Parathyroid adenoma (tissue), 2 donors: Measurements from ENCODE around the gene SLC5A1.

Experiments used
- H2AFZ ChIP-seq: fragments of 300-600 bp; sonication (generic); one replicate; pipeline ENCODE4 v1.7.0; 2017; ENCODE audit warnings: antibody characterized with exemption, mild to moderate bottlenecking
- H3K27ac ChIP-seq: fragments of 300-600 bp; sonication (generic); one replicate; pipeline ENCODE4 v1.7.0; 2017
- H3K27me3 ChIP-seq: fragments of 300-600 bp; sonication (generic); one replicate; pipeline ENCODE4 v1.7.0; 2017; ENCODE audit warnings: low read length; ENCODE audit not compliant: control insufficient read depth, insufficient read depth
- H3K36me3 ChIP-seq: fragments of 300-600 bp; sonication (generic); one replicate; pipeline ENCODE4 v1.7.0; 2017; ENCODE audit warnings: low read length; ENCODE audit not compliant: control insufficient read depth, insufficient read depth
- H3K4me1 ChIP-seq: fragments of 300-600 bp; sonication (generic); one replicate; pipeline ENCODE4 v1.7.0; 2017; ENCODE audit warnings: control low read depth
- H3K4me2 ChIP-seq: fragments of 300-600 bp; sonication (generic); one replicate; pipeline ENCODE4 v1.7.0; 2017; ENCODE audit warnings: low read length
- H3K4me3 ChIP-seq: fragments of 300-600 bp; sonication (generic); one replicate; pipeline ENCODE4 v1.7.0; 2017; ENCODE audit warnings: low read depth, low read length
- H3K79me2 ChIP-seq: fragments of 300-600 bp; sonication (generic); one replicate; pipeline ENCODE4 v1.7.0; 2017; ENCODE audit warnings: control low read depth
- H3K9ac ChIP-seq: fragments of 300-600 bp; sonication (generic); one replicate; pipeline ENCODE4 v1.7.0; 2017; ENCODE audit warnings: mild to moderate bottlenecking
- H3K9me3 ChIP-seq: fragments of 300-600 bp; sonication (generic); one replicate; pipeline ENCODE4 v1.7.0; 2017; ENCODE audit warnings: low read length; ENCODE audit not compliant: control insufficient read depth
- TF ChIP-seq, protein P1 (sequence below): fragments of 300-600 bp; sonication (generic); IDR thresholded peaks from one replicate; pipeline ENCODE4 v1.7.0; 2017; ENCODE audit warnings: antibody characterized with exemption, mild to moderate bottlenecking
- donor health status: primary hyperparathyroidism.

The SLC5A1 gene

DNA sequence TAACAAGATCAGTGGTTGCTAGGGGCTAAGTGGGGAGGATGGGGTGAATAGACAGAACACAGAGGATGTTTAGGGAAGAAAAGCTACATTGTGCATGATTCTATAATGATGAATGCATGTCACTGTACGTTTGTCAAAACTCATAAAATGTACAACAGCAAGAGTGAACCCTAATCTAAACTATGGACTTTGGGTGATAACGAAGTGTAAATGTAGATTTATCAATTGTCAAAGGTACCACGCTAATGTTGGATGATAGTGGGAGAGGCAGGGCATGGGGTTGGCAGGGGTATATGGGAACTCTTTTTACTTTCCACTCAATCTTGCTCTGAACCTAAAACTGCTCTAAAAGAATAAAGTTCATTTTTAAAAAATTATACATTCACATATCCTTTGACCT lies 21.3 kb upstream of the SLC5A1 start:
- no peaks in the 10 kb centered on the region for H3K4me1 ChIP-seq
- no peaks in the 10 kb centered on the region for H3K36me3 ChIP-seq
- no peaks in the 10 kb centered on the region for H3K9me3 ChIP-seq
- H3K9ac ChIP-seq: no peak overlapping the region
- H3K27ac ChIP-seq: no peak overlapping the region
- TF ChIP-seq, protein P1, sequence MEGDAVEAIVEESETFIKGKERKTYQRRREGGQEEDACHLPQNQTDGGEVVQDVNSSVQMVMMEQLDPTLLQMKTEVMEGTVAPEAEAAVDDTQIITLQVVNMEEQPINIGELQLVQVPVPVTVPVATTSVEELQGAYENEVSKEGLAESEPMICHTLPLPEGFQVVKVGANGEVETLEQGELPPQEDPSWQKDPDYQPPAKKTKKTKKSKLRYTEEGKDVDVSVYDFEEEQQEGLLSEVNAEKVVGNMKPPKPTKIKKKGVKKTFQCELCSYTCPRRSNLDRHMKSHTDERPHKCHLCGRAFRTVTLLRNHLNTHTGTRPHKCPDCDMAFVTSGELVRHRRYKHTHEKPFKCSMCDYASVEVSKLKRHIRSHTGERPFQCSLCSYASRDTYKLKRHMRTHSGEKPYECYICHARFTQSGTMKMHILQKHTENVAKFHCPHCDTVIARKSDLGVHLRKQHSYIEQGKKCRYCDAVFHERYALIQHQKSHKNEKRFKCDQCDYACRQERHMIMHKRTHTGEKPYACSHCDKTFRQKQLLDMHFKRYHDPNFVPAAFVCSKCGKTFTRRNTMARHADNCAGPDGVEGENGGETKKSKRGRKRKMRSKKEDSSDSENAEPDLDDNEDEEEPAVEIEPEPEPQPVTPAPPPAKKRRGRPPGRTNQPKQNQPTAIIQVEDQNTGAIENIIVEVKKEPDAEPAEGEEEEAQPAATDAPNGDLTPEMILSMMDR: no peak
- no peak overlapping the region for H3K4me2 ChIP-seq
- H3K27me3 ChIP-seq: no peaks in the 10 kb centered on the region
- H2AFZ ChIP-seq: no peak overlapping the region
- no peaks in the 10 kb centered on the region for H3K79me2 ChIP-seq
- no peak overlapping the region for H3K4me3 ChIP-seq

DNA sequence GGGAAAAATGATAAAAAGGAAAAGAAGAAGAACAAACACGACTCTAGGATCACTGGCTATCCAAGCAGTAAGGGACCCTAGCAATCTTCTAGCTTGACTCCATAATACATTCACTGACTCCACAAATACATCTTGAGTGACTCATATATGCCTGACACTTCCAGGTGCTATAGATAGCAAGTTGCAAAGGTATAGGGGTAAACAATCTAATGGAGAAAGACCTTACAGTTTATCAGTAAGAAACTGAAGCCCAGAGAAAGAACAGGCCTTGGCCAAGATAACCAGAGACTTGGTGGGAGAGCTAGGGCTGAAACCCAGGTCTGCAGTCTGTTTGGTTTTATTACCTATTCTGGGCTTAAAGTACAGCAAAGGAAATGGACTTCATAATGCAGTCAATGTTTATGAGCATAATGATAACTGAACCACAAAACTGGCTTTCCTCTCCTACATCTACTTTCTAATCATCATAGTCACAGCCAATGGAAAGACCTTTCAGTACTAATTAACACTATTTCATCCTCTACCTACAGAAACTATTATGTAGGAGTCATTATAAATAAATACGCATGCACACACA lies 19.7 kb upstream of the SLC5A1 start:
- H3K36me3 ChIP-seq: no peaks in the 10 kb centered on the region
- H2AFZ ChIP-seq: no peak overlapping the region
- no peaks in the 10 kb centered on the region for H3K27me3 ChIP-seq
- H3K79me2 ChIP-seq: no peaks in the 10 kb centered on the region
- H3K9me3 ChIP-seq: no peaks in the 10 kb centered on the region
- H3K4me3 ChIP-seq: no peak overlapping the region
- H3K27ac ChIP-seq: no peak overlapping the region
- H3K4me1 ChIP-seq: no peaks in the 10 kb centered on the region
- TF ChIP-seq, protein P1: no peak
- no peak overlapping the region for H3K9ac ChIP-seq
- H3K4me2 ChIP-seq: no peak overlapping the region

DNA sequence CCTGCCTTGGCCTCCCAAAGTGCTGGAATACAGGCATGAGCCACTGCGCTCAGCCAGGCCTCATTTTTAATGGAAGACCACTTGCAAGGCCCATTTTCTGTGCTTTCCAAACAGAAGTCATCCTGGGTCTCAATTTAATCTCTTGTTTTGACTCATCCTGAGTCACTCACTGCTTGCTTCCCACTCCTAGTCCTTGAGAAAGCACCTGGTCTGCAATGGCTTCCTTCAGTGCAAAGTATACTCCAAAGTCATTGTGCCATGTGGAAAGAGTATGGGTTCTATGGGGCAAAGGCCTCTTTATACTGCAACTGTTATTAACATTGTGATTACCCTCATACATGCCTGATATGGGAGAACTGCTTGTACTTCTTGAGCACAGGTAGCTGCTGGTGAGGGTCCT lies 18.3 kb upstream of the SLC5A1 start:
- H3K9me3 ChIP-seq: no peaks in the 10 kb centered on the region
- H3K27ac ChIP-seq: no peak overlapping the region
- TF ChIP-seq, protein P1: no peak
- H3K9ac ChIP-seq: no peak overlapping the region
- no peaks in the 10 kb centered on the region for H3K36me3 ChIP-seq
- H3K27me3 ChIP-seq: no peaks in the 10 kb centered on the region
- H3K4me3 ChIP-seq: no peak overlapping the region
- no peak overlapping the region for H2AFZ ChIP-seq
- no peaks in the 10 kb centered on the region for H3K4me1 ChIP-seq
- no peaks in the 10 kb centered on the region for H3K79me2 ChIP-seq
- no peak overlapping the region for H3K4me2 ChIP-seq

DNA sequence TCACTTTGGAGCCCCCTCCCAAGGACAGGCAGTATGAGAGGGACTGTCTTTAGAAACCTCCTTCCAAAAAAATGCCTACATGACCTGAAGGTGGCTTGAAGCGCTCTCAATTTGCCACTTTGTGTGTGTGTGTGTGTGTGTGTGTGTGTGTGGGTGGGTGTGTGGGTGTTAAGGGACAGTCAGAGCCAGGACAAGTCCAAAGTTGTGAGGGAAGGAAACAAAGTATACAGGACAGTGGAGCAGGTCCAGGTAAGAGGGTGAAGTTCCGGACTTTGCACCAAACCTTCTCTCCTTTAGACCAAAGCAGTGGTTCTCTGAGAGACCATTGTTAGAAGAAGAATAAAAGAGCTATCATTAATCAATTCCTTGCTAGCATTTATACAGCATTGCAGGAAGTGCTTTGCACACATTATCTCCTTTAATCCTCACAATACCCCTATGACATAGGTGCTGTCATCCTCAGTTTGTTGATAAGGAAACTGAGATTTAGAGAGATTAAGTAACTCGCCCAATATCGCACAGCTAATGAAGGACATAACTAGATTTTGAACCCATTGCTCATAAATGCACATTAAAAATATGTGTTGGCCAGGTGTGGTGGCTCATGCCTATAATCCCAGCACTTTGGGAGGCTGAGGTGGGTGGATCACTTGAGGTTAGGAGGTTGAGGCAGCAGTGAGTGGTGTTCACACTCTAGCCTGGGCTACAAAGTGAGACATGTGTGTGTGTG lies 12.4 kb upstream of the SLC5A1 start:
- Histone ChIP-seq H3K27me3 (no peaks in the 10 kb centered on the region), H3K79me2 (no peaks in the 10 kb centered on the region), H3K4me2 (no peak overlapping the region), H3K27ac (no peak overlapping the region), H3K4me3 (no peak overlapping the region), H3K9ac (no peak overlapping the region), H3K9me3 (no peaks in the 10 kb centered on the region), H3K36me3 (no peaks in the 10 kb centered on the region), H2AFZ (no peak overlapping the region), H3K4me1 (no peaks in the 10 kb centered on the region)
- TF ChIP-seq, protein P1: no peak

DNA sequence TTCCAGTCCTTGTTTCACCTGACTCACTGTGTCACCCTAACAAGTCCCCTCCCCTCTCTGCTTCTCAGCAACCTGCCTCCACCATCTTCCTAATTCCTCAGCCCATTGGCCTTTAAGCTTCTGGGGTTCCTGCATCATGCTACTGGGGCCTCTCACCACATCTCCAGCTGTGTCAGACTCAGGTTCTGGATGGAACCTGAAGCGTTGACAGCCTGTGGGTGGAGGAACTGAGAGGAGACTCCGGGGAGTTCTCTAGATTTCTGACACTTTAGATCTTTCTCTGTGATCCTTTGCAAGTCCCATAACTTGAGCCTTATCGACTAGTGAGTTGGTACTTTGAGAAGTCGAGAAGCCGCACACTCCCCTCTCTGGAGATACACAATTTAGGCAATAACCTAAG lies 11.6 kb upstream of the SLC5A1 start:
- H2AFZ ChIP-seq: no peak overlapping the region
- H3K79me2 ChIP-seq: no peaks in the 10 kb centered on the region
- no peaks in the 10 kb centered on the region for H3K4me1 ChIP-seq
- H3K9me3 ChIP-seq: no peaks in the 10 kb centered on the region
- no peak overlapping the region for H3K4me3 ChIP-seq
- H3K36me3 ChIP-seq: no peaks in the 10 kb centered on the region
- H3K4me2 ChIP-seq: no peak overlapping the region
- TF ChIP-seq, protein P1: no peak
- H3K27ac ChIP-seq: no peak overlapping the region
- no peaks in the 10 kb centered on the region for H3K27me3 ChIP-seq
- no peak overlapping the region for H3K9ac ChIP-seq
